AG10803 (cell line): ENCODE data around the gene BAIAP3.

Source experiments
- DNase-seq: peaks from one replicate; pipeline ENCODE4 v3.0.0; 2010; ENCODE audit warnings: low read depth
- H3K4me3 ChIP-seq: 2 replicates; pipeline ENCODE4 v1.5.1; 2011; ENCODE audit warnings: mild to moderate bottlenecking, low read length, control low read depth
- CTCF ChIP-seq: conservative IDR thresholded peaks from 2 replicates; pipeline ENCODE4 v1.5.1; 2011; ENCODE audit warnings: mild to moderate bottlenecking, low read length, control low read depth, inconsistent platforms

Gene BAIAP3

GRCh38 chr16:1333149-1333812 lies at the start of gene BAIAP3:
Gene BAIAP3, plus strand, starts transcription at chr16:1333645. Its CDS starts 4,905 bp downstream, at chr16:1338550.
- DNase-seq = no peak
- TF ChIP-seq CTCF = no peak
- no peak within 1 kb of the TSS for H3K4me3 ChIP-seq

GRCh38 chr16:1283996-1284616 lies 49.3 kb upstream of the BAIAP3 start:
- DNase-seq = no peak
- TF ChIP-seq CTCF = no peak
- H3K4me3 ChIP-seq = no peak overlapping the region

- DNase-seq = no peak
- TF ChIP-seq CTCF = no peak
These were observed 47.6 kb upstream of the BAIAP3 start for GRCh38 chr16:1285669-1286512.

GRCh38 chr16:1286513-1287094 lies 46.8 kb upstream of the BAIAP3 start:
- H3K4me3 ChIP-seq = no peak overlapping the region
- TF ChIP-seq CTCF = no peak
- no peak for DNase-seq

More at GRCh38 chr16:1285669-1286512, 47.6 kb upstream of the BAIAP3 start:
- H3K4me3 ChIP-seq = no peak overlapping the region

GRCh38 chr16:1287982-1288670 lies 45.3 kb upstream of the BAIAP3 start:
- no peak for DNase-seq
- no peak for TF ChIP-seq CTCF
- no peak overlapping the region for H3K4me3 ChIP-seq

- DNase-seq = no peak
- TF ChIP-seq CTCF = no peak
- H3K4me3 ChIP-seq = no peak overlapping the region
These were observed 44.5 kb upstream of the BAIAP3 start for GRCh38 chr16:1288813-1289476.
